ENCODE results near the gene FRMD4B.

FRMD4B gene

GRCh38 chr3:69420781-69421520 lies 35.1 kb upstream of the FRMD4B start:
- Histone ChIP-seq H3K27me3 (ENCODE audit: insufficient read depth, poor library complexity, severe bottlenecking) (no peaks in the 10 kb centered on the region), H3K27ac (replicated peaks) (no peak overlapping the region), H3K4me3 (replicated peaks; ENCODE audit: insufficient read depth, low read length) (no peak overlapping the region)
- TF ChIP-seq POLR2AphosphoS5 (IDR thresholded peaks at IDR 0.05; ENCODE audit: low read depth) (no peak), CTCF (IDR thresholded peaks at IDR 0.05; ENCODE audit: insufficient read depth, low read length) (no peak), GABPA (IDR thresholded peaks at IDR 0.05; ENCODE audit: low read depth) (no peak)
- no peak for DNase-seq (ENCODE audit: low read depth in 1 of 2, low spot score in 1 of 2)

- Histone ChIP-seq H3K27me3 (ENCODE audit: insufficient read depth, poor library complexity, severe bottlenecking) (no peaks in the 10 kb centered on the region), H3K4me3 (replicated peaks; ENCODE audit: insufficient read depth, low read length) (no peak overlapping the region), H3K27ac (replicated peaks) (no peak overlapping the region)
- DNase-seq (ENCODE audit: low read depth in 1 of 2, low spot score in 1 of 2), result no peak
- TF ChIP-seq SPI1 (IDR thresholded peaks at IDR 0.05; ENCODE audit: borderline replicate concordance, low read depth) (no peak), GABPA (IDR thresholded peaks at IDR 0.05; ENCODE audit: low read depth) (no peak), POLR2AphosphoS5 (IDR thresholded peaks at IDR 0.05; ENCODE audit: low read depth) (no peak), REST (IDR thresholded peaks at IDR 0.05; ENCODE audit: insufficient replicate concordance, low read depth) (no peak), CTCF (IDR thresholded peaks at IDR 0.05; ENCODE audit: insufficient read depth, low read length) (no peak)
Observed at GRCh38 chr3:69419276-69419675, 33.4 kb upstream of the FRMD4B start.

GRCh38 chr3:69417541-69418078 lies 31.7 kb upstream of the FRMD4B start:
- H3K27ac ChIP-seq (replicated peaks), result no peak overlapping the region
- DNase-seq (ENCODE audit: low read depth in 1 of 2, low spot score in 1 of 2), result no peak
- H3K27me3 ChIP-seq (ENCODE audit: insufficient read depth, poor library complexity, severe bottlenecking), result no peaks in the 10 kb centered on the region
- H3K4me3 ChIP-seq (replicated peaks; ENCODE audit: insufficient read depth, low read length), result no peak overlapping the region
- TF ChIP-seq GABPA (IDR thresholded peaks at IDR 0.05; ENCODE audit: low read depth) (no peak), POLR2AphosphoS5 (IDR thresholded peaks at IDR 0.05; ENCODE audit: low read depth) (no peak), SPI1 (IDR thresholded peaks at IDR 0.05; ENCODE audit: borderline replicate concordance, low read depth) (no peak), CTCF (IDR thresholded peaks at IDR 0.05; ENCODE audit: insufficient read depth, low read length) (no peak), REST (IDR thresholded peaks at IDR 0.05; ENCODE audit: insufficient replicate concordance, low read depth) (no peak)
